Measurements from ENCODE around the gene ANO3. TPM values are rescaled to one million over a fixed set of nuclear protein-coding genes. Genes with fewer than 3 reads are reported as not detected.

Gene ANO3
- total and polyA plus RNA-seq, 4 donors = 0.02 to 0.63 (median 0.16) TPM

DNA sequence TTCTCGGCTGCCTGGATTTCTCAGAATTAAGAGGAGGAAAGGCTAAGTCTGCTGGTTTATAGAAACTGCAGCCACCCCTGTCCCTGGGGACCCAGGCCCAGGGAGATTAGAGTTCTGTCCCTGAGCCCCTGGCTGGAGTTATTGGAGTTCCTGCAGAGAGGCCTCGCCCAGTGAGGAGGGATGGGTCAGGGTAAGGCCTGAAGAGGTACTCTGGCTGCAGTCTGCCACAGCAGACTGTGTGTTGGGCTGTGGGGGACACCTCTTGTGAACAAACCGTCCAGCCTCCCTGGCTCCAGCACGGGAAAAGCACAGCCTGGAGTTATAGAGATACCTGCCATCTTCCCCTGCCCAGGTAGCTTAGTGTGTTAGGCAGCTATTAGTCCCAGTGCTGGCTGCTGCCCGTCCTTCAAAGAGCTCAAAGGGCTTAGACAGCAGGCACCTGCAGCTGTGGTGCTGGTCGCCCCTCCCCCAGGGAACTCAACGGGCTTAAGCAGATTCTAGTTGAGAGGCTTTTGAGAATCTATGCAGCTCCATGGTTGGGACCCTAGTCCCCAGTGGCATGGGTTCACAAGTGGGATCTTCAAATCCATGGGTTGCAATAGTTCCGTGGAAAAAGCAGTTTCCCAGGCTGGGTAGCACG is 276.7 kb downstream of the ANO3 start:
- DNase-seq (no peak), ATAC-seq (ENCODE audit: insufficient read depth, low FRiP score) (no peak)
- no peak overlapping the region for H3K27ac ChIP-seq (ENCODE audit: low read depth in 1 of 2, low read length in 1 of 2)
- 82% methylated on average over 9 of the region's 9 CpGs for WGBS, 2 donors
- no peaks in the 10 kb centered on the region for H3K4me1 ChIP-seq (ENCODE audit: control insufficient read depth in 5 of 5, insufficient read depth in 5 of 5, low read length in 5 of 5)
- H3K4me3 ChIP-seq = no peak overlapping the region
- no peaks in the 10 kb centered on the region for H3K27me3 ChIP-seq (ENCODE audit: control insufficient read depth in 3 of 3, insufficient read depth in 3 of 3, low read length in 2 of 3)
- peaks cover 0 to under 1% (median 0%) of the 10 kb centered on the region in 4 donors for H3K9me3 ChIP-seq (ENCODE audit: control insufficient read depth in 4 of 4, insufficient read depth in 3 of 4, low read length in 3 of 4)
- no peak overlapping the region for H3K9ac ChIP-seq (ENCODE audit: insufficient read depth in 1 of 2, low read length in 2 of 2)
- H3K36me3 ChIP-seq (ENCODE audit: control insufficient read depth in 4 of 4, insufficient read depth in 4 of 4, low read length in 4 of 4) = no peaks in the 10 kb centered on the region
- TF ChIP-seq, protein P1, sequence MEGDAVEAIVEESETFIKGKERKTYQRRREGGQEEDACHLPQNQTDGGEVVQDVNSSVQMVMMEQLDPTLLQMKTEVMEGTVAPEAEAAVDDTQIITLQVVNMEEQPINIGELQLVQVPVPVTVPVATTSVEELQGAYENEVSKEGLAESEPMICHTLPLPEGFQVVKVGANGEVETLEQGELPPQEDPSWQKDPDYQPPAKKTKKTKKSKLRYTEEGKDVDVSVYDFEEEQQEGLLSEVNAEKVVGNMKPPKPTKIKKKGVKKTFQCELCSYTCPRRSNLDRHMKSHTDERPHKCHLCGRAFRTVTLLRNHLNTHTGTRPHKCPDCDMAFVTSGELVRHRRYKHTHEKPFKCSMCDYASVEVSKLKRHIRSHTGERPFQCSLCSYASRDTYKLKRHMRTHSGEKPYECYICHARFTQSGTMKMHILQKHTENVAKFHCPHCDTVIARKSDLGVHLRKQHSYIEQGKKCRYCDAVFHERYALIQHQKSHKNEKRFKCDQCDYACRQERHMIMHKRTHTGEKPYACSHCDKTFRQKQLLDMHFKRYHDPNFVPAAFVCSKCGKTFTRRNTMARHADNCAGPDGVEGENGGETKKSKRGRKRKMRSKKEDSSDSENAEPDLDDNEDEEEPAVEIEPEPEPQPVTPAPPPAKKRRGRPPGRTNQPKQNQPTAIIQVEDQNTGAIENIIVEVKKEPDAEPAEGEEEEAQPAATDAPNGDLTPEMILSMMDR (IDR thresholded peaks at IDR 0.05; ENCODE audit: control extremely low read depth, extremely low read depth) = no peak

DNA sequence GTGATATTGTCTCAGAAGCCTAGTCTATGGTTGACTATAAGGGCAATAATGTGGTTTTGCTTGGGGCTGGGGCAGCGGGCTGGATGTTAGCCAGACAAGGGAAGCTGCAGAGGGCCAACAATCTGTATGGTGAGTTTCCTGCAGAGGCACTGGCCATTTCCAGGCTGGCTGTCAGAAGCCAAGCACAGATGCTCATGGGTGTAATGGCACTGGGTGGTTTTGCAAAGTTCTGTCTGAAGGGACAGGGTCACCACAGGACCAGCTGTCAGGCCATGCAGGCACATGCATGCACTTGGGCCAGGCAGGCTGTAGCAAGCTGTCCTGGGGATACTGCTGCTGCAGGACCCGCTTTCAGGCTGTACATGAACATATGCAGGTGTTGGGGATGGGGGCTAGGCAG is 281.8 kb downstream of the ANO3 start:
- ATAC-seq (ENCODE audit: insufficient read depth, low FRiP score) = no peak
- WGBS, 2 donors = 75 to 94% methylated on average over 2 of the region's 2 CpGs
- TF ChIP-seq, protein P1 (IDR thresholded peaks at IDR 0.05; ENCODE audit: control extremely low read depth, extremely low read depth) = no peak

DNA sequence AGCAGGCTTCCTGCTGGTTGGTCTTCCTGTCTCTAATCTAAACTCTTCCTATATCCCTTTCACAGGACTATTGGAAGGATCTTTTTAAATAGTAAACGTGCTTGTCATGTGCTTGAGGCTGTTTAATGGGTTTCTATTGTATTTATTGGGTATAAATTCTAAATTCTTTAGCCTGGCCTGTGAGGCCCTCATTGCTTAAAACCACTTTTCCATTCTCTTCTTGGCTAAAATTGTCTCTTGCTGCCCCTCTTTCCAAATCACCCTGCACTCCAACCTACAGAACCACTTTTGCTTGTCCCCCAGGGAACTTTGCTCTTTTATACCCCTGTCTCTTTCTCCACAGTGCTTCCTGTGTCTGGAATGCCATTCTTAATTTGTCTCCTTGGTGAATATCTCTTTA is 286.5 kb downstream of the ANO3 start:
- H3K27ac ChIP-seq (ENCODE audit: low read depth in 1 of 2, low read length in 1 of 2) = no peak overlapping the region
- ATAC-seq (ENCODE audit: insufficient read depth, low FRiP score) (no peak), DNase-seq (no peak)
- peaks cover 0 to 8% (median 0%) of the 10 kb centered on the region in 4 donors for H3K9me3 ChIP-seq (ENCODE audit: control insufficient read depth in 4 of 4, insufficient read depth in 3 of 4, low read length in 3 of 4)
- TF ChIP-seq, protein P1 (IDR thresholded peaks at IDR 0.05; ENCODE audit: control extremely low read depth, extremely low read depth) = no peak
- no peaks in the 10 kb centered on the region for H3K27me3 ChIP-seq (ENCODE audit: control insufficient read depth in 3 of 3, insufficient read depth in 3 of 3, low read length in 2 of 3)
- H3K9ac ChIP-seq (ENCODE audit: insufficient read depth in 1 of 2, low read length in 2 of 2) = no peak overlapping the region
- H3K4me3 ChIP-seq = no peak overlapping the region
- no peaks in the 10 kb centered on the region for H3K4me1 ChIP-seq (ENCODE audit: control insufficient read depth in 5 of 5, insufficient read depth in 5 of 5, low read length in 5 of 5)
- H3K36me3 ChIP-seq (ENCODE audit: control insufficient read depth in 4 of 4, insufficient read depth in 4 of 4, low read length in 4 of 4) = no peaks in the 10 kb centered on the region
- whole genome bisulfite sequencing, 2 donors = 12 to 26% methylated on average over 1 of the region's 1 CpG

More for the DNA sequence above, 281.8 kb downstream of the ANO3 start:
- H3K4me1 ChIP-seq (ENCODE audit: control insufficient read depth in 5 of 5, insufficient read depth in 5 of 5, low read length in 5 of 5) = no peaks in the 10 kb centered on the region
- H3K4me3 ChIP-seq = no peak overlapping the region
- no peak overlapping the region for H3K9ac ChIP-seq (ENCODE audit: insufficient read depth in 1 of 2, low read length in 2 of 2)
- H3K27me3 ChIP-seq (ENCODE audit: control insufficient read depth in 3 of 3, insufficient read depth in 3 of 3, low read length in 2 of 3) = no peaks in the 10 kb centered on the region
- DNase-seq = no peak
- H3K9me3 ChIP-seq (ENCODE audit: control insufficient read depth in 4 of 4, insufficient read depth in 3 of 4, low read length in 3 of 4) = peaks cover 0 to 8% (median 0%) of the 10 kb centered on the region in 4 donors
- H3K36me3 ChIP-seq (ENCODE audit: control insufficient read depth in 4 of 4, insufficient read depth in 4 of 4, low read length in 4 of 4) = no peaks in the 10 kb centered on the region
- no peak overlapping the region for H3K27ac ChIP-seq (ENCODE audit: low read depth in 1 of 2, low read length in 1 of 2)

Data from lung (tissue), 12 donors.